HG03432 (cell line): ENCODE measurements around the gene HECA.
"Not testable (repeated sequence)": the region's sequence is repeated elsewhere in the genome, so short reads cannot be mapped to it uniquely, and the experiment has no call there.

ENCODE experiments used
- ATAC-seq: cut with Tn5 transposase; IDR thresholded peaks from one replicate; pipeline ENCODE4 v1.9.1; 2021; ENCODE audit warnings: mild to moderate bottlenecking, moderate library complexity; ENCODE audit not compliant: unreplicated experiment

The HECA gene

DNA sequence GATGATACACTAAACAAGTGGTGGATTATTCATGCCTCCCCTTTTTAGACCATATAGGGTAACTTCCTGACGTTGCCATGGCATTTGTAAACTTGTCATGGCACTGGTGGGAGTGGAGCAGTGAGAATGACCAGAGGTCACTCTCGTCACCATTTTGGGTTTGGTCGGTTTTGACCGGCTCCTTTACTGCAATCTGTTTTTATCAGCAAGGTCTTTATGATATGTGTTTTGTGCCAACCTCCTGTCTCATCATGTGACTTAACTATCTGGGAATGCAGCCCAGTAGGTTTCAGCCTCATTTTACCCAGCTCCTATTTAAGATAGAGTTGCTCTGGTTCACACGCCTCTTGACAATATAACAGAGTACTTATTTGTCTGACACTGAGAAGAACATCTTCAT lies 22.2 kb downstream of the HECA start:
- not testable (repeated sequence) for ATAC-seq

DNA sequence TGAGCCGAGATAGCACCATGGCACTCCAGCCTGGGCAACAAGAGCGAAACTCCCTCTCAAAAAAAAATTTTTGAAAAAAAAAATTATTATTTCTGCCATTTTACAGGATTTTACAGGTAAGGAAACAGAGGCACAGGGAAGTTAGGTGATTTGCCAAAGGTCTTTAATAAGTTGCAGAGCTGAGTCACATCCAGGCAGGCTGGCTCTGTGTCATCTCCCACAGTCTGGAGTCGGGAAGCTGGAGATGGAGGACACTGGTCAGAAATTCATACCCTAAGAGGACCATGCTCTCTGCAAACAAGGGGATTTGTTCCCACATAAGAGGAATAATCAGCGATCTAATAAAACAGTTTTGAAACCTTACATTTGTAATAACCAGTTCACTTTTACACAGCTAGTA lies 24.1 kb downstream of the HECA start:
- no peak for ATAC-seq

DNA sequence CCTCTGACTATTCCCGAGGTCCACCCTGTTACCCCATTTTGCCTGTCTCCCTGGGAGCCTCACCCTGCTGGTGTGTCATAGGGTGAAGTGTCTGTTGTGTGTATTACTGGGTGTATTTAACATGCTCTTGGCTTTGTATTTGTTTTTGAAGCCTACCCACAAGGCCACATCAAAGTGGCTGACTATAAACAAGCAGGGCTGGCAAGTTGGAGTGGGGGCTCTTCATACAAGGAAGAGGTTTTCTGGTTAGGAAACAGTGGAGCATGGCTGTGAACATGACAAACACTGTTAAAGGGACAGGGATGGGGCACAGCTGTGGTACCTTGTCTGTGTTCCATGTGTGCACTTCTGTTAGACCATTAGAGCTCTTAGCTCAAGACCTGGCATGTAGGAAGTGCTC lies 26.3 kb downstream of the HECA start:
- ATAC-seq = peak; percentile 27

DNA sequence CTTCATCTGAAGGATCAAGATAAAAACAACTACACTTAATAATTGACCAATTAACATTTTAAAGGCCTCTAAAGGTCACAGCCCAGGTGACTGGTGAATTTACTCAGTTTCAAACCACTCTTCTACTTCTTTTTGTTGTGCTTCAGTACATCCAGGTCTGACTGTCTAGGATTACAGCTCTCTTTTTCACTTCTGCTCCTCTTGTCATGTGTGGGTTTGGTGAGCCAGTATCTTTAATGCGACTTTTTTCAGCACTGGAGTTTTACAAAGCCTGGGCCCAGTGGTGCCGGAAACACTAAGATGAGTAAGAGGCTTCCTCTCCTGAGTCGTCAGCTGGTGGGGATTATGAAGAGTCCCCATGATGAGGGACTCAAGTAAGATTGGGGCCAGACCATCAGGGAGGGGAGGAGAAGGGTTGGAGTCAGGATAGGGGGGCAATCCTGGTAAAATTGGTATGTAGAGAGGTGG lies 27.0 kb downstream of the HECA start:
- peak; percentile 96 for ATAC-seq

DNA sequence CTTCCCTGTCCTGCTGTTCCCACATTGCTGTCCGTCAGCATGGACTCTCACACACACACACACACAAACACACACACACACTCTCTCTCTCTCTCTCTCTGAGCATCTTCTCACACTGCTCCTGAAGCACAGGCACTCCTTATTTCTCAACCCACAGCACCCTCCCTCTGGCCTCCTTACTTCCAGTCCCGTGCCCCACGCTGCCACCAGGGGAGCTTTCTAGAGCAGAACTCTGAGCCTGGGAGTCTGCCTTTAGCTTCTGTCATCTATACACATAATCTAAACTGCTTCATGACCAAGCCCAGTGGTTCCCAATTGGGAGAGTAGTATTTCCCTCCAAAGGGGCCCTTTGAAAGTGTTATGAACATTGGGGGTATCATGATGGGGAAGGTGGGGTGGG lies 29.1 kb downstream of the HECA start:
- no peak for ATAC-seq

DNA sequence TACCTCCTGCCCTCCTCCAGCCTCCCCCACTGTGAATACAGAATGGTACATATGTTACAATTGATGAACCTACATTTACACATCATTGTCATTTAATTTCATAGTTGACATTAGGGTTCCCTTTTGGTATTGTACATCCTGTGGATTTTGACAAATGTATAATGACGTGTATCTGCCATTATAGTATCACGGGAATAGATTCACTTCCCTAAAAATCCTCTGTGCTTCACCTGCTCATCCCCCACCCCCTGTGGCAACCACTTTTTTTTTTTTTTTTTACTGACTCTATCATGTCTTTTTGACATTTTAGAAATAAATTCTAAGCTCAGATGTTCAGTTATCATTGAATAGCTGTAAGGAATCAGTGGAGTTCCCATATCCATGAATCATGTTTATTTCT lies 30.4 kb downstream of the HECA start:
- no peak for ATAC-seq

DNA sequence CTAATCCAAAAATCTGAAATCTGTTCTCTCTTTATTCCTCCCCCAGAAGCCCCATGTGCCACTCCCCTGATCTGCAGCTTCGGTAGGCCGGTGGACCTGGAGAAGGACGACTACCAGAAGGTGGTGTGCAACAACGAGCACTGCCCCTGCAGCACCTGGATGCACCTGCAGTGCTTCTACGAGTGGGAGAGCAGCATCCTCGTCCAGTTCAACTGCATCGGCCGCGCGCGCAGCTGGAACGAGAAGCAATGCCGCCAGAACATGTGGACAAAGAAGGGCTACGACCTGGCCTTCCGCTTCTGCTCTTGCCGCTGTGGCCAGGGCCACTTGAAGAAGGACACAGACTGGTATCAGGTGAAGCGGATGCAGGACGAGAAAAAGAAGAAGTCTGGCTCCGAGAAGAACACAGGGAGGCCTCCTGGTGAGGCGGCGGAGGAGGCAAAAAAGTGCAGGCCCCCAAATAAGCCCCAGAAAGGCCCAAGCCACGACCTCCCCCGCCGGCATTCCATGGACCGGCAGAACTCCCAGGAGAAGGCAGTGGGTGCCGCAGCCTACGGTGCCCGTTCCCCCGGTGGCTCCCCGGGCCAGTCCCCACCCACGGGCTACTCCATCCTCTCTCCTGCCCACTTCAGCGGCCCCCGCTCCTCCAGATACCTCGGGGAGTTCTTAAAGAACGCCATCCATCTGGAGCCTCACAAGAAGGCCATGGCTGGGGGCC lies 31.5 kb downstream of the HECA start:
- ATAC-seq = no peak

DNA sequence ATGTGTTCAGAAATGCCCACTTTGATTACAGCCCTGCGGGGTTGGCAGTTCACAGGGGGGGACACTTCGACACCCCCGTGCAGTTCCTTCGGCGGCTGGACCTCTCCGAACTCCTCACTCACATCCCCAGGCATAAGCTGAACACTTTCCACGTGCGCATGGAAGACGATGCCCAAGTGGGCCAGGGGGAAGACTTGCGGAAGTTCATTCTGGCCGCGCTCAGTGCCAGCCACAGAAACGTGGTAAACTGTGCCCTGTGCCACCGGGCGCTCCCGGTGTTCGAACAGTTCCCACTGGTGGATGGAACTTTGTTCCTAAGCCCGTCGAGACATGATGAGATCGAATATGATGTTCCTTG lies 32.1 kb downstream of the HECA start:
- no peak for ATAC-seq

DNA sequence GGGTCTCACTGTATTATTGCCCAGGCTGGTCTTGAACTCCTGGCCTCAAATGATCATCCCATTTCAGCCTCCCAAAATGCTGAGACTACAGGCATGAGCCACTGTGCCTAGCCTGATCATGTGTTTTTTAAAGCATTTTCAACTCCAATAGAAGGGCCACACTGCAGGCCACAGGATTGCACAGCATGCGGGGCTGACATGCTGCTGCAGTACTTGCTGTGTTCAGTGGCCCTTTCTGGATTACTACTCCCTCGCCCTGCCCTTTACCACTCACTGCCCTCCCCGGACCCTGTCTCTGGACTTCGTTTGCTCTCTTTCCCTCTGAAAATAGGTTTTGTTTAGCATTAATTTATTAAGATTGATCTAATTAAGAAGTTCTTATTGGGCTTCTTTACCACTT lies 37.3 kb downstream of the HECA start:
- no peak for ATAC-seq

DNA sequence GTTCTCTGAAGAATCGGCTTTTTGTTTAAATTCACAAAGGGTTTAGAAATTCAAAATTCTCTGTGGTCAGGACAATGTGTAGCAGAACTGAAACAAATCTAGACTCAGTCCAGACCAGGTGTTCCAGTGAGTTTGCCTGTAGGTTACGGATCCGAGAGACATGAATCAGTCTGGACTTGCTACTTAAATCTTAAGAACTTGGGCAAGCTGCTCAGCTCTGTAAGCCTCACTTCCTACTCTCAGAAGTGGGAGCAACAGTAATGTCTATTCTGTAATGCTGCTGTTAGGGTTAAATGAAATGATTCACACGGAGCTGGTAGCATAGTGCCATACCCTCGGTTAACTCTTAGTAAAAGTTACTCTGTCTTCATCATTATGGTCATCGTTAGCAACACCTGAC lies 37.7 kb downstream of the HECA start:
- ATAC-seq = peak; percentile 39

DNA sequence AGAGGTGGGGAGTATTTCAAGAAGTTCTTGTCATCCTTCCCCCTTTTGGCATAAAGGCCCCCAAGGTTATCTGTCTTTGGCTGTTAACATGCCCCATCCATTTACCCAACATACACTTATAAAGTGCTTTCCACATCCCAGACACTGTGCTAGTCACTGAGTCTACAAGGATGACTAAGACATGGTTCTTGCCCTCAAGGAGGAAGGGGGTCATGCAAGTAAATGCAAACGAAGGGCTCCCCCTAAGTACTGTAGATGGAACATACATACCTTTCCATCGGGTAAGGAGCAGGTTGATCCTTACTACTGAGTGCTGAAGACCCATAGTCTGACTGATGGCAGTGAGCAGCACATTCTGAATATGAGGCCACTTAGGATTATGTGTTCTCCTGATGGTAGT lies 38.3 kb downstream of the HECA start:
- no peak for ATAC-seq

DNA sequence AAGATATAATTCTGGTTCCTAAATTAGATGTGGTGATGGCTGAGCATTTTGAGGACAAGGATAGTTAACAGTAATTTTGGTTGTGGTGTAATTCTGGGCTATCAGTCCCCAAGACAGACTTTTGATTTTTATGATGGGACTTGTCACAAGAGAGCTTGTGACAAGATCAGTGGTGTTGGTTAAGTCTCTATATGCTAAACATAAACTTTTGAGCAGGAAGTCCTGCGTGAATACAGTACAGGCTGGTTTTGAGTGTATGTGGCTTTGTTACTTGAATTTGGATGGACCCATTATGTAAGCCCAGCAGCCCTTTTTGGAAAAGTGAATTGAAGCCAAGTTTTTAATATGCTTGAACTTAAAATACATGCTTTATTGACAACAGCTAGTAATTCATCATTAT lies 38.9 kb downstream of the HECA start:
- ATAC-seq = no peak

DNA sequence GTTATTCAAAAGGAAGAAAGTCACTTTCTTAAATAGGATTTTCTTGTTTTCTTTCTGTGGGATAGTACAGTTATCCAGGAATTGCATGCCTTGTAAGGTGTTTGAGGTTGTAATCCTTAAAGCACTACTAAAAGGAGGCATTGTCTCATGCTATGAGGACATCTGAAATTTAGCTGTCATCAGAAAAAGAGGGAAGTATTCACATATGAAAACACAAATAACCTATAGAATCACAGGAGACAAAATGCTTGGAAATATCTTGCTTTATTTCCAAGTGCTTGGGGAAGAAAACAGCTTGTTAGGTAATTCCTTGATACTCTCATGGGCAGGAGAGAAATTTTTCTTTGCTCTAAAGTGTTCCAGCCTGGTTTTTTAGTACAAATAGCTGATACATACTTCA lies 40.1 kb downstream of the HECA start:
- ATAC-seq = no peak

DNA sequence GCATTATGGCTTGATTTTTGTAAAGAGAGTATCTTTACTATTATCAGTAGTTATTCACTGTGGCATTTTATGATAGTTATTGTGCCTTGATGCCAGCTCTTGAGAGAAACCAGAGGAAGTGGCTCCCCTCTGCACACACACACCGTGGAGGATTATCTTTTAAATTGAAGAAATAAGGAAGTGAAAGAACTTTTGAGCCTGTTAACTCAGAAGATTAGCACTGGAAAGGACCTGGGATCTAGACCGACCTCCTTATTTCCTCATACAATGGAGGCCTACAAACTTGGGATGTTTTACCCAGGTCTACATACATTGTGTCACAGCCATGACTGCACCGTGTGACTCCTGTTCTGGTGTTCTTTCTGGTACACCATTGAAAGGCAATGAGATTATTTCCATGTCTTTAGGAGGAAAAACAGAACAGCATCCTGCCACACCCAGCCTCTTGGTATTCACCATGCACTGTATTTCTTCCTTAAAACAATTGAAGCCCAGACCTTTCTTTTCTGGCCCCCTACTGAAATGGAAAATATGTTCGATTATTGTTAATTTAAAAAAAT lies 40.6 kb downstream of the HECA start:
- peak; percentile 62 for ATAC-seq

DNA sequence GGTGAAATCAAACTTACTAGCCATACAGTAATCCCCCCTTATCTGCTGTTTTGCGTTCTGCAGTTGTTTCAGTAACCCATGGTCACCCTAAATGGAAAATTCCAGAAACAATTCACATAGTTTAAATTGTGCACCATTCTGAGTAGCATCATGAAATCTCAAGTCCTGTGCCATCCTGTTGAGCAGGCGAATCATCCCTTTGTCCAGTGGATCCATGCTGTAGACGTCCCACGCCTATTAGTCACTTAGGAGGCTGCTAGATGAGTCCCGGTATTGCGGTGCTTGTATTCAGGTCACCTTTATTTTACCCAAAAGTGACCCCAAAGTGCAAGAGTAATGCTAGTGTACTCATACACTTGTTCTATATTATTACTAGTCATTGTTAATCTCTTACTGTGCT lies 46.4 kb downstream of the HECA start:
- no peak for ATAC-seq

DNA sequence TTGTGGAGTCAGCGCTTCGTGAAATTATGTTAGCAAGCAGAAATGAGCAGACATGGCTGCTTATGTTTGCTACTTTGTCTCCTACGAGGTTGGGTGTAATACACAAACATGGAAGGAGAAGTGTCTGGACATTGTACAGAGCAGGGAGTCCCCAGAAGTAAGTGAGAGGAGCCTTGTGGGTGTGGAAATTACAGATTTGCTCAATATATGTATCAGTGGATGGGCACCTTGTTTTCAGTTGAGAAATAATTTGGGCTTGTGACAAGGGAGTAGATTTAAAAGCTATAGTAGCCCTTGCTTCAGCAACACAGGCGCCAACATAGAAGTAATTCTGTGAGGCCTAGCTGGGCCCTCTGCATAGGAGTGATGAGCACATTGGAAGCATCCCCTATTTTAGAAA lies 49.2 kb downstream of the HECA start:
- no peak for ATAC-seq

DNA sequence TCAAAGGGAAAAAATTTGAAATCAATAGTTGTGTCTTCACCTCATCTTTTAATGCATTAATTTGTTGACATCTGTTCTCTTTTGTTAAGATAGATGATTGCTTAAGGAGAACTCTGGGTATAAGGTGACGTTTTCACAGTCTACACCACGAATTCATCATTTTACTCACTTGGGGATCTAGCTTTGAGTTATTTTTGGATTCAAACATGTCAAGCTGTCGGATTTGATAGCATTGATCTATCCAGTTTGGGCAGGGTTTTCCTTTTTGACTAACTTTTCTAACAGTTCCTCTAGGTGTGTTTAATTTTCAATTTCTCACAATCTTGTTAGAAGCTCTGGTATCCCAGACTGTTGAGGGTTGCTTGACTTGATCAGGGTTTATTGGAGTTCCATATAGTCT lies 49.6 kb downstream of the HECA start:
- no peak for ATAC-seq

DNA sequence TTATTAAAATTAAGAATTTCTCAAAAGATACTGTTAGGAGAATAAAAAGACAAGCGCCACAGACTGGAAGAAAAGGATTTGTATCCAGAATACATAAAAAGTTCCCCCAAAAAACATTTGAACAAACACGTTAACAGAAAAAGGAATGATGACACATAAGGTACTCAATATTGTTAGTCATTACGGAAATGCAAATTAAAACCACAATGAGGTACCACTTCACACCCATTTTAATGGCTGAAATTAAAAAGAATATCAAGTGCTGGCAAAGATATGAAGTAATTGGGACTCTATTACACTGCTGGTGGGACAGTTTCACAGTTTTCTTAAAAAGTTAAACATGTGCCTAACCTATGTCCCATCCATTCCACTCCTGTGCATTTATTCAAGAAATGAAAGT lies 51.4 kb downstream of the HECA start:
- no peak for ATAC-seq

DNA sequence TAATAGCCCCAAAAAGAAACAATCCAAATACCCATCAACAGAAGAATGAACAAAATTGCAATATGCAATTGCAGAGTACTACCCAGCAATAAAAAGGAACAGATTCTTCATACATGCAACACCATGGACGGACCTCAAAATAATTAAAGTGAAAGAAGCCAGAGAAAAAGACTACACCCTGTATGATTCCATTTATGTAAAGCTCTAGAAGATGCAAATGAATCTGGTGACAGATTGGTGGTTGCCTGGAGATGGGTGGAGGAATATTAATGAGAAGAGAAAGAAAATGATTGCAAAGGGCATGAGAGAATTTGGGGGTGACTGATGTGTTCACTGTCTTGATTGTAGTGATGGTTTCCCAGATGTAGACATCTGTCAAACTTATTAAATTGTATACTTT lies 51.8 kb downstream of the HECA start:
- ATAC-seq = no peak

DNA sequence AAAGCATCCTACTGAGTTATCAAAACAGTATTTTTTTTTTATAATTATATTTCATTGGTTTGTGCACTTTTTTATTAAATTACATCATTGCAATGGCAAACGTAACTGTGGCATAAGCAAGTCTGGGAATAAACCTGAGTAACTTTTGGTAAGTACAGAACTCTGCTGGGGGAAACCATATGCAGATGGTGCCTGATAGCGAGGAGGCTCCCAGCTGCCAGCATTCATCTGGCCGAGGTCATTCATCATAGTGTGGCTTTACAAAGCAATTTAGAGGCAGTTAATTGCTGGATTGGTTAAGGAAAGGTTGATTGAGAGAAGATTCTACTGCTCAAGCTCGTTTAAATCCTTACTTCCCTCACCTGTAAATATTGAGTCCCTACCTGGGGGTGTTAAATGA lies 52.6 kb downstream of the HECA start:
- no peak for ATAC-seq

DNA sequence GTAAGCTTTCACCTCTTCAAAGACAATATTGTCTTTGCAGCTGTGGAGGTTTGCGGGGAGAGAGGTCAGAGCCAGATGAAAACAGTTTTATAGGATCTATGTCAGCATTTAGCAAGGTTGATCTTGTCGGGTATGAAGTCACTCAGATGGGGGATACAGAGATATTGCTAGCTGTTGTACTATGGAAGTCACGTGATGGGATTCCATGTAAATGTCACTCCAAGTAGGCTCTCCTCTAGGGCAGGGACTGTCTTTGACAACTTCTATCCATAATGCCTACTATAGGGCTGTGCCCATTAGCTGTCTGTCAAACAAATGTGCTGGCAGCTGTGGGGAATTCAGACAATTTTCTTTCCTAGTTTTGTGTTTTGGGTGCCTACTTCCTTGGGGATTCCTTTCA lies 54.8 kb downstream of the HECA start:
- no peak for ATAC-seq

DNA sequence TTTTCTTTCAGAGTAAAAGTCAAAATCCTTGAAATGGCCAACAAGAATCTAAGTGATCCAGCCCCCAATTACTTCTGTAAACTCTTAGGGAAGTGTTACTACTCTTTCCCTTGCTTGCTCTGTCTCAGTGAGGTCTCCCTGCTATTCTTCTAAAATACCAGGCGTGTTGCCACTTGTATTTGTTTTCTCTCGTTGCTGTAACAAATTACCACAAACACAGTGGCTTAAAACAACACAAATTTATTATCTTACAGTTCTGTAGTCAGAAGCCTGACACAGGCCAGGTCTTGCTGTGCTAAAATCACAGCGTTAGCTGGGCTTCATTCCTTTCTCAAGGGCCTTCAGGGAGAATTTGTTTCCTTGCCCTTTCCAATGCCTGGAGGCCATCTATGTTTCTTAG lies 59.9 kb downstream of the HECA start:
- no peak for ATAC-seq
